Heart left ventricle (tissue), 16 donors: ENCODE results near the gene NELL1. TPM values are rescaled to one million over a fixed set of nuclear protein-coding genes. Genes with fewer than 3 reads are reported as not detected.

Experiments
- ATAC-seq, 4 donors: fragments of 200-7000 bp; cut with Tn5 transposase; one replicate each; pipeline ENCODE4 v1.9.1; 2020 to 2022; ENCODE audit warnings: moderate library complexity in 4 of 4, mild to moderate bottlenecking in 3 of 4, moderate number of reproducible peaks in 1 of 4
- DNase-seq, 5 donors: peaks; one replicate each; pipeline ENCODE4 v3.0.0-alpha.2; 2020
- H3K27ac ChIP-seq, 12 donors: fragments of 200-600 bp; sonication (generic) in 4 of 12; one replicate each; pipeline versions ENCODE4 v1.5.0 to v1.8.0; 2016 to 2022; ENCODE audit warnings: mild to moderate bottlenecking in 2 of 12
- H3K27me3 ChIP-seq, 9 donors: fragments of 200-600 bp; sonication (generic) in 2 of 9; one replicate each; pipeline versions ENCODE4 v1.5.1 to v1.8.0; 2016 to 2022; ENCODE audit warnings: mild to moderate bottlenecking in 3 of 9
- H3K36me3 ChIP-seq, 9 donors: fragments of 200-600 bp; sonication (generic) in 2 of 9; one replicate each; pipeline versions ENCODE4 v1.5.0 to v1.8.0; 2018 to 2022; ENCODE audit warnings: mild to moderate bottlenecking in 2 of 9
- H3K4me1 ChIP-seq, 12 donors: fragments of 200-600 bp; sonication (generic) in 4 of 12; one replicate each; pipeline versions ENCODE4 v1.5.0 to v1.8.0; 2016 to 2022; ENCODE audit warnings: mild to moderate bottlenecking in 3 of 12
- H3K4me3 ChIP-seq, 12 donors: fragments of 200-600 bp; sonication (generic) in 4 of 12; one replicate each; pipeline versions ENCODE4 v1.5.0 to v1.8.0; 2017 to 2022; ENCODE audit warnings: mild to moderate bottlenecking in 9 of 12, moderate library complexity in 4 of 12
- H3K9me3 ChIP-seq, 12 donors: fragments of 200-600 bp; sonication (generic) in 4 of 12; one replicate each; pipeline versions ENCODE4 v1.5.0 to v1.8.0; 2016 to 2022; ENCODE audit warnings: mild to moderate bottlenecking in 1 of 12
- POLR2A ChIP-seq, 2 donors: fragments of 450-650 bp; IDR thresholded peaks; one replicate each; pipeline ENCODE4 v1.6.1; 2017; ENCODE audit warnings: antibody characterized with exemption in 2 of 2, mild to moderate bottlenecking in 2 of 2, moderate library complexity in 2 of 2
- WGBS, 4 donors: extraction: QIAGEN DNeasy Blood & Tissue Kit in 2 of 4; methylation state at CpG; one replicate each; pipeline versions ENCODE4 v1.1.5 to v1.1.7; 2013 to 2018; 5-methylcytosine and 5-hydroxymethylcytosine counted together
- intact Hi-C, 10 donors: fragments of 100-400 bp; cut with DNase I; formaldehyde crosslinking; loops; one replicate each; pipeline versions ENCODE4 v1.11.1 to v1.14.2; 2022
- polyA plus RNA-seq, 2 donors: library from polyadenylated mRNA; stranded (reverse); fragments of 200-250 nt; gene quantifications; one replicate each; pipeline ENCODE4 v1.2.3, GENCODE V29; 2013
- total RNA-seq, 9 donors: library from RNA; depleted of rRNA in 2 of 9; stranded (reverse); fragments of >200 nt in 2 of 9; fragmentation: NEBNext Ultra II Directional in 3 of 9; extraction: Animal tissue kit (Norgen Biotek cat#: 25700) in 3 of 9; gene quantifications; one replicate each; pipeline versions ENCODE4 v1.1.0 to v1.2.4, GENCODE V29; 2016 to 2023
- TF ChIP-seq, protein P1 (sequence below), 12 donors: fragments of 200-600 bp; sonication (generic) in 4 of 12; IDR thresholded peaks; one replicate each; pipeline versions ENCODE4 v1.5.0 to v1.8.0; 2018 to 2022; ENCODE audit warnings: antibody characterized with exemption in 12 of 12, mild to moderate bottlenecking in 5 of 12
- donor health status: ischemic (EF 13 %, LVEDD 7.1; RV severe dilation, severe dysfunction).
- donor health status: healthy with polysubstance abuse.
- donor health status: DM: no; HTN: yes; CAD: no.
- donor health status: DM: no; HTN: no; CAD: no.
- donor health status: ischemic (EF 25% LVEDD 6.9; RV normal size, moderate dysfunction).
- donor health status: ischemic (EF 25% LVEDD 5.7; RV mildly dilated, moderate dysfunction).
- donor health status: healthy.
- donor health status: DM: yes; HTN: yes; CAD: no.
- donor health status: ischemic (EF 35%, LVEDD 5.7; RV mildly dilated, moderate dysfunction).
- donor health status: nonischemic (EF 11% LVEDD 7.7; RV severe dilation, severe dysfunction).
- donor health status: DM: yes; HTN: yes; CAD: no.
- donor health status: PGD.
- donor health status: ischemic (EF 29% LVEDD 5.4; RV normal size, mild dysfunction).
- donor health status: nonischemic (EF 23%, LVEDD 6.1; RV moderate dilation, normal function).

Gene NELL1
- total and polyA plus RNA-seq, 11 donors: 1.6 TPM; not detected in 10

GRCh38 chr11:20795005-20795404 lies 125.6 kb downstream of the NELL1 start:
- Histone ChIP-seq H3K4me1 (no peaks in the 10 kb centered on the region), H3K27ac (no peak overlapping the region), H3K9me3 (no peaks in the 10 kb centered on the region), H3K36me3 (no peaks in the 10 kb centered on the region), H3K27me3 (peaks cover 0 to 8% (median 0%) of the 10 kb centered on the region in 9 donors), H3K4me3 (no peak overlapping the region)
- 40 to 49% (median 47%) methylated on average over 3 of the region's 3 CpGs for WGBS, 4 donors
- no peak for DNase-seq
- intact Hi-C loops: no loop called here
- no peak for ATAC-seq
- TF ChIP-seq, protein P1, sequence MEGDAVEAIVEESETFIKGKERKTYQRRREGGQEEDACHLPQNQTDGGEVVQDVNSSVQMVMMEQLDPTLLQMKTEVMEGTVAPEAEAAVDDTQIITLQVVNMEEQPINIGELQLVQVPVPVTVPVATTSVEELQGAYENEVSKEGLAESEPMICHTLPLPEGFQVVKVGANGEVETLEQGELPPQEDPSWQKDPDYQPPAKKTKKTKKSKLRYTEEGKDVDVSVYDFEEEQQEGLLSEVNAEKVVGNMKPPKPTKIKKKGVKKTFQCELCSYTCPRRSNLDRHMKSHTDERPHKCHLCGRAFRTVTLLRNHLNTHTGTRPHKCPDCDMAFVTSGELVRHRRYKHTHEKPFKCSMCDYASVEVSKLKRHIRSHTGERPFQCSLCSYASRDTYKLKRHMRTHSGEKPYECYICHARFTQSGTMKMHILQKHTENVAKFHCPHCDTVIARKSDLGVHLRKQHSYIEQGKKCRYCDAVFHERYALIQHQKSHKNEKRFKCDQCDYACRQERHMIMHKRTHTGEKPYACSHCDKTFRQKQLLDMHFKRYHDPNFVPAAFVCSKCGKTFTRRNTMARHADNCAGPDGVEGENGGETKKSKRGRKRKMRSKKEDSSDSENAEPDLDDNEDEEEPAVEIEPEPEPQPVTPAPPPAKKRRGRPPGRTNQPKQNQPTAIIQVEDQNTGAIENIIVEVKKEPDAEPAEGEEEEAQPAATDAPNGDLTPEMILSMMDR (IDR thresholded peaks at IDR 0.05): no peak
- TF ChIP-seq POLR2A (IDR thresholded peaks at IDR 0.05): no peak

DNA sequence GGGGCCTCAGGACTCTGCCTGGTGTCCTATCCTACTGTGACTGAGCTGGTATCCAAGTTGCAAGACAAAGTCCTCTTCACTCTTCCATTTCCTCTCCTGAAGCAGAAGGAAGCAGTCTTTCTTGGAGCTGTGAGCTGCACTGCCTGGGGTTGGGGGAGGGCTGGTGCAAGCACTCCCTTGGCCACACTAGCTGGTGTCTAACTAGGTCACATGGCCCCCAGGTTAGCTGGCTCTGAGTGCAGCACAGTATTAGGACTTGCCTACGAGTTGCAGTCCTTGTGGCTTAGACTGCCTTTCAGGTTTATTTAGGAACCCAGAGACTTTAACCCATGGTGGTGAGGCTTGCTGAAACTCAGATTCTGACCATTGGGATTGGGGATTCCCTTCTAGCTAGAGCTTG lies 138.9 kb downstream of the NELL1 start:
- Histone ChIP-seq H3K27ac (no peak overlapping the region), H3K4me3 (no peak overlapping the region), H3K9me3 (peaks cover 0 to 34% (median 6%) of the 10 kb centered on the region in 12 donors), H3K27me3 (no peaks in the 10 kb centered on the region), H3K4me1 (no peaks in the 10 kb centered on the region), H3K36me3 (no peaks in the 10 kb centered on the region)
- DNase-seq (no peak), ATAC-seq (no peak)
- whole genome bisulfite sequencing, 4 donors: 10 to 80% (median 32%) methylated on average over 1 of the region's 1 CpG
- TF ChIP-seq, protein P1 (IDR thresholded peaks at IDR 0.05): no peak
- no peak for TF ChIP-seq POLR2A (IDR thresholded peaks at IDR 0.05)
- intact Hi-C loops: no loop called here

- TF ChIP-seq POLR2A (IDR thresholded peaks at IDR 0.05): no peak
- TF ChIP-seq, protein P1 (IDR thresholded peaks at IDR 0.05): no peak
- Histone ChIP-seq H3K9me3 (no peaks in the 10 kb centered on the region), H3K27me3 (no peaks in the 10 kb centered on the region), H3K27ac (no peak overlapping the region), H3K4me1 (no peaks in the 10 kb centered on the region), H3K36me3 (no peaks in the 10 kb centered on the region), H3K4me3 (no peak overlapping the region)
- ATAC-seq (no peak), DNase-seq (no peak)
- intact Hi-C loops: no loop called here
- 77 to 81% (median 79%) methylated on average over 2 of the region's 2 CpGs for WGBS, 4 donors
These were observed 151.7 kb downstream of the NELL1 start for GRCh38 chr11:20821046-20821445.

DNA sequence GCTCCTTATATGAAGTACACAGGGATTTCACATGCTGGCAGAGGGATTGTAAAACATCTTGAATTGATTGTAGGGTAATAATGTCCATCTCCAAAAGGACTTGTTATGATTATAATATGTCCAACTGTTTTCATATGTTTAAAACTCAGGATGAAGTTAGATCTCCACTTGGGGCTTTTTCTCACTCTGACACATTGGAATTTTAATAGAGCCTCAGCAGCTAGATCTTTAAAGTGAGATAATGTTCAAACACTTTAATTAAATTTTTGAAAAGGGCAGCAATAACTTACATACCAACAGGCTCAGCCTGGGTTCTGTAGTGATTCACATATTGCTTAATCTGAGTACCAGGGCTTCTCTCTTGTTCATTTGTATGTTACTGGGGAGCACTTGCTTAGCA lies 152.1 kb downstream of the NELL1 start:
- H3K9me3 ChIP-seq: no peaks in the 10 kb centered on the region
- intact Hi-C loops: no loop called here
- no peak for DNase-seq
- TF ChIP-seq, protein P1 (IDR thresholded peaks at IDR 0.05): no peak
- TF ChIP-seq POLR2A (IDR thresholded peaks at IDR 0.05): no peak
- no peaks in the 10 kb centered on the region for H3K27me3 ChIP-seq
- H3K27ac ChIP-seq: no peak overlapping the region
- H3K4me3 ChIP-seq: no peak overlapping the region
- no peaks in the 10 kb centered on the region for H3K36me3 ChIP-seq
- no peaks in the 10 kb centered on the region for H3K4me1 ChIP-seq
- no peak for ATAC-seq
